ENCODE data around the gene C2. TPM values are rescaled to one million over a fixed set of nuclear protein-coding genes. Genes with fewer than 3 reads are reported as not detected.

Gene C2
- polyA plus RNA-seq, 1 of the 3 experiments (the other 2 are of a cell fraction): 0.43 TPM

DNA sequence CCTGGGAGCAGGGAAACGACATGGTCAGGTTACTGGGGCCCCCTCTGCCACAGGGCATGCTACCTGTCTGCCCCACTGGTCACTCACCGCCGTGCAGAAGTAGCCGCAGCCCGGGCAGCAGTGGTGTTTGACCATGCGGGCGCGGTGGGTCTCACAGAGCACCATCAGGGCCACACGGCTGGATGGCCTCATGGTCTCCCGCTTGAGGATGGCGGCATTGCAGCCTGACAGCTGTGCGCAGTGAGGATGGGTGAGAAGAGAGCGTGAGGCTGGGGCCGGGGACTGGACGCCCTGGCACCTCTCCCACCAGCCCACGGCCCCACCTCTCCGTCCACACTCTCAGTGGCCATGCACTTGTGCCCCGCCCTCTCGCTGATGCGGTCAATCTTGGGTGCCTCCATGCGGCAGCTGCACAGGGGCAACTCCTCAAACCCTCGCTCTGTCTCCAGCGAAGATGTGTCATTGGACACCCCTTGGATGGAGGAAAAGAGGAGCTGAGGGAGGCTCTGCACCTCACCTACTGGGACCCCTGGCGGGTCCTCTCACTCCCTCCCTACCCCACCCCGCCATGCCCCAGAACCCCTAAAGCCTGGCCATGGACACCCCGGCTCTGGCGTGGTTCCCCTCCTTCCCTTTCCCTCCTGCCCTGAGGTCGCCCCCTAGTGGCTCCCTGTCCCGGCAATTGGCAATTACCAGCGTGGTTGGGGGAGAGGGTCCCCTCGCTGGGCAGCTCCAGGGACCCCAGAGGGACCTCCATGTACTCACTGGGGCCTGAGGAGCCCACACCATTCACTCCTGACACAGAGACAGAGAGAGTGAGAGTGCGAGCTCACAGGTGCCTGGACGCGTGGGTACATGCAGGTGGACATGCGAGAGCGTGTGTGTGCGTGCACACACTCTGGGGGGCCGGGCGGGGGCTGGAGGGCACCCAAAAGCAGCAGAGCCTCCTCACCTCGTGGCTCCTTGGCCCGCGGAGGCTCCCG lies 39.0 kb upstream of the C2 start:
- Histone ChIP-seq H3K27me3 (ENCODE audit: insufficient read depth) (no peaks in the 10 kb centered on the region), H3K27ac (ENCODE audit: low read depth in 2 of 2, low read length in 1 of 2) (no peak overlapping the region), H3K79me2 (ENCODE audit: insufficient read depth) (no peaks in the 10 kb centered on the region), H3K36me3 (replicated peaks in 1 of 2; ENCODE audit: control insufficient read depth in 1 of 2, insufficient read depth in 2 of 2, low read length in 1 of 2) (peaks cover 38 to 69% of the 10 kb centered on the region in 2 experiments), H3K9me3 (no peaks in the 10 kb centered on the region), H3K4me3 (ENCODE audit: low read depth in 2 of 2, low read length in 1 of 2) (no peak overlapping the region), H2AFZ (ENCODE audit: low read depth) (no peak overlapping the region), H3F3A (replicated peaks; ENCODE audit: insufficient read depth) (peaks cover 3% of the 10 kb centered on the region), H3K4me1 (ENCODE audit: control insufficient read depth in 1 of 2, insufficient read depth in 2 of 2, low read depth in 1 of 2, low read length in 1 of 2) (no peaks in the 10 kb centered on the region), H4K20me1 (ENCODE audit: insufficient read depth) (no peaks in the 10 kb centered on the region), H3K4me2 (no peak overlapping the region), H3K9ac (no peak overlapping the region), H3K9me2 (no peaks in the 10 kb centered on the region)
- WGBS (ENCODE audit: low lambda C conversion rate): 77% methylated on average over 26 of the region's 43 CpGs
- ChIA-PET POLR2A (interaction anchor here (1.6 kb wide), 1 partner anchor 10 kb away, joined by 4 read pairs; no protein-coding TSS in a partner anchor), CTCF (interaction anchor here (0.6 to 3.6 kb wide), 15 partner anchors 8 to 208 kb away, joined by 3 to 16 read pairs (median 3); partner anchors contain the start of gene DDAH2)
- no peak for TF ChIP-seq GABPA (IDR thresholded peaks at IDR 0.05; ENCODE audit: low read depth)
- TF ChIP-seq RXRA (IDR thresholded peaks at IDR 0.05; ENCODE audit: borderline replicate concordance, low read depth): no peak
- TF ChIP-seq, protein P1, sequence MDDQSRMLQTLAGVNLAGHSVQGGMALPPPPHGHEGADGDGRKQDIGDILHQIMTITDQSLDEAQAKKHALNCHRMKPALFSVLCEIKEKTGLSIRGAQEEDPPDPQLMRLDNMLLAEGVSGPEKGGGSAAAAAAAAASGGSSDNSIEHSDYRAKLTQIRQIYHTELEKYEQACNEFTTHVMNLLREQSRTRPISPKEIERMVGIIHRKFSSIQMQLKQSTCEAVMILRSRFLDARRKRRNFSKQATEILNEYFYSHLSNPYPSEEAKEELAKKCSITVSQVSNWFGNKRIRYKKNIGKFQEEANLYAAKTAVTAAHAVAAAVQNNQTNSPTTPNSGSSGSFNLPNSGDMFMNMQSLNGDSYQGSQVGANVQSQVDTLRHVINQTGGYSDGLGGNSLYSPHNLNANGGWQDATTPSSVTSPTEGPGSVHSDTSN (IDR thresholded peaks at IDR 0.05): no peak
- TF ChIP-seq CHD2 (IDR thresholded peaks at IDR 0.05; ENCODE audit: low read length, partially characterized antibody): no peak
- TF ChIP-seq, protein P2, sequence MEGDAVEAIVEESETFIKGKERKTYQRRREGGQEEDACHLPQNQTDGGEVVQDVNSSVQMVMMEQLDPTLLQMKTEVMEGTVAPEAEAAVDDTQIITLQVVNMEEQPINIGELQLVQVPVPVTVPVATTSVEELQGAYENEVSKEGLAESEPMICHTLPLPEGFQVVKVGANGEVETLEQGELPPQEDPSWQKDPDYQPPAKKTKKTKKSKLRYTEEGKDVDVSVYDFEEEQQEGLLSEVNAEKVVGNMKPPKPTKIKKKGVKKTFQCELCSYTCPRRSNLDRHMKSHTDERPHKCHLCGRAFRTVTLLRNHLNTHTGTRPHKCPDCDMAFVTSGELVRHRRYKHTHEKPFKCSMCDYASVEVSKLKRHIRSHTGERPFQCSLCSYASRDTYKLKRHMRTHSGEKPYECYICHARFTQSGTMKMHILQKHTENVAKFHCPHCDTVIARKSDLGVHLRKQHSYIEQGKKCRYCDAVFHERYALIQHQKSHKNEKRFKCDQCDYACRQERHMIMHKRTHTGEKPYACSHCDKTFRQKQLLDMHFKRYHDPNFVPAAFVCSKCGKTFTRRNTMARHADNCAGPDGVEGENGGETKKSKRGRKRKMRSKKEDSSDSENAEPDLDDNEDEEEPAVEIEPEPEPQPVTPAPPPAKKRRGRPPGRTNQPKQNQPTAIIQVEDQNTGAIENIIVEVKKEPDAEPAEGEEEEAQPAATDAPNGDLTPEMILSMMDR (IDR thresholded peaks at IDR 0.05): peak; percentile 85
- TF ChIP-seq RAD21 (IDR thresholded peaks at IDR 0.05; ENCODE audit: low read length): peak; percentile 30; the same call in 1 of the 2 replicates
- TF ChIP-seq SIN3A (IDR thresholded peaks at IDR 0.05; ENCODE audit: borderline replicate concordance, low read depth, low read length): no peak
- peak; percentile 83 for DNase-seq

DNA sequence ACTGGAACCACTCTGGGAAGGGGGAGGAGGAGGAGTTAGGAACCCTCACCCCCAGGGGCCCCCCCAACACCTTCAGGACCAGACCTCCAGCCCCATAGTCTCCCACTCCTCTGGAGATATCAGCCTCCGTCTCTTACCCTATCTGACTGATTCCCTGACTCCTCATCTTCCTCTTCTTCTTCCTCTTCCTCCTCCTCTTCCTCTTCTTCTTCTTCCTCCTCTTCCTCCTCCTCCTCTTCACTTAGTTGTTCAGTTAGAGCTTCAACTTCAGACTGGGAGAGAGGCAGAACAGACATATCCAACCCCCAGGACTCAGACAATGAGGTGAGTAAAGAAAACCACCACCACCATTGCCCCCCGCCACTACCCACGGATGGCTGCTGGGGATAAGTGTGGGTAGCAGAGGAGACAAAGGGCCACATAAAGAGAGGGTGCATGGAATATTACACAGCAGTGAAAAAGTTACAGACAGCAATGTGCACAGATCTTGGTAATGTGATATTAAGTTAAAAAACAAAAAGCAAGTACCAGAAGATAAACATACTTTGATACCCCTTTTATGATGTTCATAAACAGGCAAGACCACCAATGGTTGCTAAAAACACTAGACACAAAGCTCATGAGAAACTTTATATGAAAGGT lies 38.1 kb upstream of the C2 start:
- WGBS (ENCODE audit: low lambda C conversion rate): 98% methylated on average over 3 of the region's 3 CpGs
- no peak overlapping the region for H3K4me2 ChIP-seq
- H3K27ac ChIP-seq (ENCODE audit: low read depth in 2 of 2, low read length in 1 of 2): no peak overlapping the region
- H3K4me1 ChIP-seq (ENCODE audit: control insufficient read depth in 1 of 2, insufficient read depth in 2 of 2, low read depth in 1 of 2, low read length in 1 of 2): no peaks in the 10 kb centered on the region
- H4K20me1 ChIP-seq (ENCODE audit: insufficient read depth): no peaks in the 10 kb centered on the region
- H3K9ac ChIP-seq: no peak overlapping the region
- H3K36me3 ChIP-seq (replicated peaks in 1 of 2; ENCODE audit: control insufficient read depth in 1 of 2, insufficient read depth in 2 of 2, low read length in 1 of 2): peaks cover 47 to 60% of the 10 kb centered on the region in 2 experiments
- ChIA-PET POLR2A (interaction anchor here (1.6 kb wide), 1 partner anchor 9 kb away, joined by 4 read pairs; no protein-coding TSS in a partner anchor), CTCF (interaction anchor here (0.6 to 3.6 kb wide), 10 partner anchors 9 to 291 kb away, joined by 3 to 16 read pairs (median 4); no protein-coding TSS in a partner anchor)
- H2AFZ ChIP-seq (ENCODE audit: low read depth): no peak overlapping the region
- no peaks in the 10 kb centered on the region for H3K9me2 ChIP-seq
- H3F3A ChIP-seq (replicated peaks; ENCODE audit: insufficient read depth): peaks cover 6% of the 10 kb centered on the region
- DNase-seq: peak; percentile 6
- no peaks in the 10 kb centered on the region for H3K9me3 ChIP-seq
- TF ChIP-seq RCOR1 (IDR thresholded peaks at IDR 0.05; ENCODE audit: low read length) (no peak), FOSL2 (IDR thresholded peaks at IDR 0.05; ENCODE audit: borderline replicate concordance, low read depth) (no peak), SMC3 (IDR thresholded peaks at IDR 0.05; ENCODE audit: low read depth, low read length) (no peak), GABPA (IDR thresholded peaks at IDR 0.05; ENCODE audit: low read depth) (no peak), EP300 (IDR thresholded peaks at IDR 0.05; ENCODE audit: borderline replicate concordance in 1 of 2, low read depth in 1 of 2, low read length in 1 of 2) (no peak), FOXJ3 (CRISPR knock-in tag; IDR thresholded peaks at IDR 0.05) (no peak), EZH2phosphoT487 (IDR thresholded peaks at IDR 0.05; ENCODE audit: borderline replicate concordance, low read depth) (no peak), YY1 (IDR thresholded peaks at IDR 0.05; ENCODE audit: low read depth) (no peak)
- TF ChIP-seq, protein P2 (IDR thresholded peaks at IDR 0.05): no peak
- TF ChIP-seq, protein P1 (IDR thresholded peaks at IDR 0.05): no peak
- TF ChIP-seq, protein P3, sequence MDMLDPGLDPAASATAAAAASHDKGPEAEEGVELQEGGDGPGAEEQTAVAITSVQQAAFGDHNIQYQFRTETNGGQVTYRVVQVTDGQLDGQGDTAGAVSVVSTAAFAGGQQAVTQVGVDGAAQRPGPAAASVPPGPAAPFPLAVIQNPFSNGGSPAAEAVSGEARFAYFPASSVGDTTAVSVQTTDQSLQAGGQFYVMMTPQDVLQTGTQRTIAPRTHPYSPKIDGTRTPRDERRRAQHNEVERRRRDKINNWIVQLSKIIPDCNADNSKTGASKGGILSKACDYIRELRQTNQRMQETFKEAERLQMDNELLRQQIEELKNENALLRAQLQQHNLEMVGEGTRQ (IDR thresholded peaks at IDR 0.05; ENCODE audit: borderline replicate concordance, low read depth, low read length): no peak
- no peak overlapping the region for H3K4me3 ChIP-seq (ENCODE audit: low read depth in 2 of 2, low read length in 1 of 2)
- no peaks in the 10 kb centered on the region for H3K79me2 ChIP-seq (ENCODE audit: insufficient read depth)
- H3K27me3 ChIP-seq (ENCODE audit: insufficient read depth): no peaks in the 10 kb centered on the region

Measured in SK-N-SH (cell line).